Sigmoid colon (tissue), 7 donors: Measurements from ENCODE around the gene SCFD1. TPM values are rescaled to one million over a fixed set of nuclear protein-coding genes. Genes with fewer than 3 reads are reported as not detected.
"Not testable (repeated sequence)": the region's sequence is repeated elsewhere in the genome, so short reads cannot be mapped to it uniquely, and the experiment has no call there.

Experiments used
- DNase-seq: peaks from one replicate; pipeline ENCODE4 v3.0.0-alpha.2; 2019
- H3K27ac ChIP-seq, 4 donors: fragments of 200-600 bp; sonication (generic); one replicate each; pipeline ENCODE4 v1.5.1; 2016 to 2019; ENCODE audit warnings: mild to moderate bottlenecking in 1 of 4
- H3K27me3 ChIP-seq, 3 donors: fragments of 200-600 bp; sonication (generic); one replicate each; pipeline ENCODE4 v1.5.1; 2019; ENCODE audit warnings: mild to moderate bottlenecking in 1 of 3
- H3K36me3 ChIP-seq, 4 donors: fragments of 200-600 bp; sonication (generic); one replicate each; pipeline ENCODE4 v1.5.1; 2016 to 2019
- H3K4me1 ChIP-seq, 4 donors: fragments of 200-600 bp; sonication (generic); one replicate each; pipeline ENCODE4 v1.5.1; 2017 to 2019
- H3K4me3 ChIP-seq, 4 donors: fragments of 200-600 bp; sonication (generic); one replicate each; pipeline ENCODE4 v1.5.1; 2017 to 2019; ENCODE audit warnings: mild to moderate bottlenecking in 2 of 4, moderate library complexity in 1 of 4
- H3K9me3 ChIP-seq, 4 donors: fragments of 200-600 bp in 3 of 4; sonication (generic) in 3 of 4; one replicate each; pipeline versions ENCODE4 v1.5.1 to v1.6.1; 2013 to 2019
- EP300 ChIP-seq, 4 donors: sonication (generic); formaldehyde crosslinking; IDR thresholded peaks; one replicate each; pipeline ENCODE4 v1.6.1; 2017; ENCODE audit warnings: antibody characterized with exemption in 4 of 4
- POLR2A ChIP-seq, 2 donors: fragments of 450-650 bp; IDR thresholded peaks; one replicate each; pipeline ENCODE4 v1.6.1; 2016; ENCODE audit warnings: antibody characterized with exemption in 2 of 2, mild to moderate bottlenecking in 2 of 2, moderate library complexity in 2 of 2
- POLR2AphosphoS5 ChIP-seq, 4 donors: sonication (generic); formaldehyde crosslinking; IDR thresholded peaks; one replicate each; pipeline ENCODE4 v1.6.1; 2017; ENCODE audit warnings: antibody characterized with exemption in 4 of 4
- WGBS, 2 donors: extraction: QIAGEN DNeasy Blood & Tissue Kit; methylation state at CpG; one replicate each; pipeline ENCODE4 v1.1.7; 2013; 5-methylcytosine and 5-hydroxymethylcytosine counted together
- intact Hi-C: fragments of 100-400 bp; cut with DNase I; formaldehyde crosslinking; loops from one replicate; pipeline ENCODE4 v1.15.1; 2023
- polyA plus RNA-seq, 3 donors: library from polyadenylated mRNA; stranded (reverse); fragments of 200-250 nt; gene quantifications; one replicate each; pipeline ENCODE4 v1.2.3, GENCODE V29; 2013
- total RNA-seq, 4 donors: library from RNA; depleted of rRNA; stranded (reverse); fragments of >200 nt; gene quantifications; one replicate each; pipeline ENCODE4 v1.1.0, GENCODE V29; 2016
- TF ChIP-seq, protein P1 (sequence below), 4 experiments: fragments of 450-650 bp in 3 of 4; fragments of 200-600 bp in 1 of 4; IDR thresholded peaks; one replicate each; pipeline ENCODE4 v1.5.1; 2016 to 2019; ENCODE audit warnings: antibody characterized with exemption in 4 of 4, mild to moderate bottlenecking in 3 of 4, moderate library complexity in 2 of 4
- donor health status: healthy with polysubstance abuse.
- donor health status: Bipolar disorder and iron deficiency.
- donor health status: healthy.

SCFD1 gene
- total and polyA plus RNA-seq, 7 donors = 36.1 to 86.1 (median 60.7) TPM

DNA sequence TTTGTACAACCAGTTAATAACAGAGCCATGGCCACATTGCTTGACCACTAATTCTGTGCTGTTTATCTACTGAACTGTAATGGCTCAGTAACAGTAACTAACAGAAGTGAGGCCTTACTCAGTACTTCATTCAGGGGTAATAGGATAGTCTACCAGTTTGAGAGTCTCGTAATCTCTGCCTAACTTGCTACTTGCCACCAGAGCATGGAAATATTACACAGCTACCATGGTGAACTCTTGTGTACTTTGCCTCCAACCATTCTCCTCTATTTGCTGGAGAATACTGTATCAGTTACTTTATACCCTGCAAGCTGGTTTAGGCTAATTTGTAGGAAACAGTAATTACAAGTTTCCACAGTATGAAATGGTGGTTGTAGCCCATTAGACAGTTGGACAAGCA is 10.6 kb downstream of the SCFD1 start:
- Histone ChIP-seq H3K9me3 (no peaks in the 10 kb centered on the region), H3K4me3 (no peak overlapping the region), H3K27ac (no peak overlapping the region), H3K4me1 (peaks cover 0 to 6% (median 3%) of the 10 kb centered on the region in 4 donors), H3K27me3 (no peaks in the 10 kb centered on the region), H3K36me3 (peaks cover 6 to 47% (median 16%) of the 10 kb centered on the region in 4 donors)
- DNase-seq = no peak
- TF ChIP-seq EP300 (IDR thresholded peaks at IDR 0.05) (no peak), POLR2A (IDR thresholded peaks at IDR 0.05) (no peak), POLR2AphosphoS5 (IDR thresholded peaks at IDR 0.05) (no peak)
- TF ChIP-seq, protein P1, sequence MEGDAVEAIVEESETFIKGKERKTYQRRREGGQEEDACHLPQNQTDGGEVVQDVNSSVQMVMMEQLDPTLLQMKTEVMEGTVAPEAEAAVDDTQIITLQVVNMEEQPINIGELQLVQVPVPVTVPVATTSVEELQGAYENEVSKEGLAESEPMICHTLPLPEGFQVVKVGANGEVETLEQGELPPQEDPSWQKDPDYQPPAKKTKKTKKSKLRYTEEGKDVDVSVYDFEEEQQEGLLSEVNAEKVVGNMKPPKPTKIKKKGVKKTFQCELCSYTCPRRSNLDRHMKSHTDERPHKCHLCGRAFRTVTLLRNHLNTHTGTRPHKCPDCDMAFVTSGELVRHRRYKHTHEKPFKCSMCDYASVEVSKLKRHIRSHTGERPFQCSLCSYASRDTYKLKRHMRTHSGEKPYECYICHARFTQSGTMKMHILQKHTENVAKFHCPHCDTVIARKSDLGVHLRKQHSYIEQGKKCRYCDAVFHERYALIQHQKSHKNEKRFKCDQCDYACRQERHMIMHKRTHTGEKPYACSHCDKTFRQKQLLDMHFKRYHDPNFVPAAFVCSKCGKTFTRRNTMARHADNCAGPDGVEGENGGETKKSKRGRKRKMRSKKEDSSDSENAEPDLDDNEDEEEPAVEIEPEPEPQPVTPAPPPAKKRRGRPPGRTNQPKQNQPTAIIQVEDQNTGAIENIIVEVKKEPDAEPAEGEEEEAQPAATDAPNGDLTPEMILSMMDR (IDR thresholded peaks at IDR 0.05) = no peak
- intact Hi-C loops = no loop called here
- 97 to 100% methylated on average over 1 of the region's 1 CpG for WGBS, 2 donors

DNA sequence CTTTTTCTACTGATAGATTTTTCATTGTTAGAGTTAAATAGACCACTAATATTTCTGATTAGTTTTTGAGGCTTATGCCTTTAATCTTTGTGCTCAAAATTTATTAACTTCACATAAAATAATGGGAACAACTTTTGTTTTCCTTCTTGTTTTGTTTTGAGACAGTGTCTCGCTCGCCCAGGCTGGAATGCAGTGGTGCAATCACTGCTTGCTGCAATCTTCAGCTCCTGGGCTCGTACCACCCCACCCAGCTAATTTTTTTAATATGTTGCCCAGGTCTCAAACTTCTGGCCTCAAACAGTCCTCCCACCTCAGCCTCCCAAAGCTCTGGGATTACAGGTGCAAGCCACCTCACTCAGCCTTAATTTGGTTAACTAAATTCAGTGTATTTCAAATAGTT is 16.8 kb downstream of the SCFD1 start:
- Histone ChIP-seq H3K27me3 (no peaks in the 10 kb centered on the region), H3K36me3 (peaks cover 6 to 60% (median 13%) of the 10 kb centered on the region in 4 donors), H3K4me3 (no peak overlapping the region), H3K27ac (no peak overlapping the region), H3K4me1 (no peaks in the 10 kb centered on the region), H3K9me3 (no peaks in the 10 kb centered on the region)
- intact Hi-C loops = no loop called here
- TF ChIP-seq POLR2AphosphoS5 (IDR thresholded peaks at IDR 0.05) (no peak), POLR2A (IDR thresholded peaks at IDR 0.05) (no peak), EP300 (IDR thresholded peaks at IDR 0.05) (no peak)
- TF ChIP-seq, protein P1 (IDR thresholded peaks at IDR 0.05) = no peak
- DNase-seq = no peak
- 83 to 86% methylated on average over 3 of the region's 3 CpGs for WGBS, 2 donors

DNA sequence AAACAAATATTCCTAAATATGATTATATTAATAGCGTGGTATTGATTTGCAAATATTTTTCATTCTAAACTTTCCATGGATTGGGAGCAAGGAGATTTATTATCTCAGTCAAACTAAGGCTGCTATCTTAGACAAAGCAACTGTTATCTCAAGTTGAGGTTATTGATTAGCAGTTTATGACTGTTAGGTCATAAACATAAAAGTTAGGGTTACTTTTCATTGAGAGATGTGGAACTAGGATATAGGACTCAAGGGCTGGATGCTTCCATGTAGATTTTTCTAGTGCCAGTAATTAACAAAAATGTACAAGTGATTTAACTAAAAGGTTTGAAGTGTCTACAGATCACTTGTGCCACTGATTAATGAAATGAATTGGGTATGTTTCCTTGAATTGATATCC is 19.1 kb downstream of the SCFD1 start:
- Histone ChIP-seq H3K4me1 (no peaks in the 10 kb centered on the region), H3K4me3 (no peak overlapping the region), H3K36me3 (peaks cover 0 to 63% (median 11%) of the 10 kb centered on the region in 4 donors), H3K9me3 (no peaks in the 10 kb centered on the region), H3K27me3 (no peaks in the 10 kb centered on the region), H3K27ac (no peak overlapping the region)
- DNase-seq = no peak
- intact Hi-C loops = no loop called here
- no peak for TF ChIP-seq POLR2AphosphoS5 (IDR thresholded peaks at IDR 0.05)
- TF ChIP-seq, protein P1 (IDR thresholded peaks at IDR 0.05) = no peak
- no peak for TF ChIP-seq POLR2A (IDR thresholded peaks at IDR 0.05)
- no peak for TF ChIP-seq EP300 (IDR thresholded peaks at IDR 0.05)
- 23 to 69% methylated on average over 1 of the region's 1 CpG for WGBS, 2 donors

DNA sequence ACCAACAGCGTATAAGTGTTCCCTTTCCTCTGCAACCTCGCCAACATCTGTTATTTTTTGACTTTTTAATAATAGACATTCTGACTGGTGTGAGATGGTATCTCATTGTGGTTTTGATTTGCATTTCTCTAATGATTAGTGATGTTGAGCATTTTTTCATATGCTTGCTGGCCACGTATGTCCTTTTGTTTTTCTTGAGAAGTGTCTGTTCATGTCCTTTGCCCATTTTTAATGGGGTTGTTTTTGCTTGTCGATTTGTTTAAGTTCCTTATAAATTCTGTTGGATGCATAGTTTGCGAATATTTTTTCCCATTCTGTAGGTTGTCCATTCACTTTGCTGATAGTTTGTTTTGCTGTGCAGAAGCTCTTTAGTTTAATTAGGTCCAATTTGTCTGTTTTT is 22.3 kb downstream of the SCFD1 start:
- H3K27ac ChIP-seq, H3K27me3 ChIP-seq, H3K4me3 ChIP-seq, intact Hi-C loops, DNase-seq, H3K4me1 ChIP-seq, H3K9me3 ChIP-seq: not testable (repeated sequence)
- WGBS, 2 donors = 94 to 97% methylated on average over 5 of the region's 5 CpGs
- peaks cover 0 to 66% (median 8%) of the 10 kb centered on the region in 4 donors for H3K36me3 ChIP-seq

DNA sequence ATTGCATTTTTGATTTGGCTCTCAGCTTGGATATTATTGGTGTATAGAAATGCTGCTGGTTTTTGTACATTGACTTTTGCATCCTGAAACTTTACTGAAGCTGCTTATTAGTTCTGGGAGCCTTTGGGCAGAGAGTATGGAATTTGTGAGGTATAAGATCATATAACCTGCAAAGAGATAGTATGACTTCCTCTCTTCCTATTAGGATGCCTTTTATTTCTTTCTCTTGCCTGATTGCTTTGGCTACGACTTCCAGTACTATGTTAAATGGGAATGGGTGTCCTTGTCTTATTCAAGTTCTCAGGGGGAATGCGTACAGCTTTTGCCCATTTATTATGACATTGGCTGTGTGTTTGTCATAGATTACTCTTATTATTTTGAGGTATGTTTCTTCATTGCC is 23.5 kb downstream of the SCFD1 start:
- Histone ChIP-seq H3K4me3 (no peak overlapping the region), H3K27me3 (no peaks in the 10 kb centered on the region), H3K4me1 (no peaks in the 10 kb centered on the region), H3K27ac (no peak overlapping the region), H3K9me3 (no peaks in the 10 kb centered on the region), H3K36me3 (peaks cover 0 to 68% (median 6%) of the 10 kb centered on the region in 4 donors)
- no peak for TF ChIP-seq EP300 (IDR thresholded peaks at IDR 0.05)
- TF ChIP-seq, protein P1 (IDR thresholded peaks at IDR 0.05) = no peak
- intact Hi-C loops = no loop called here
- no peak for DNase-seq
- WGBS, 2 donors = 96 to 98% methylated on average over 2 of the region's 2 CpGs
